Naive thymus-derived CD8-positive, alpha-beta T cell (primary cell): ENCODE results near the gene RPH3AL. TPM values are rescaled to one million over a fixed set of nuclear protein-coding genes. Genes with fewer than 3 reads are reported as not detected.
"Not testable (repeated sequence)": the region's sequence is repeated elsewhere in the genome, so short reads cannot be mapped to it uniquely, and the experiment has no call there.

Experiments used
- ATAC-seq, 2 donors: fragments of 150-1000 bp; cut with Tn5 transposase in 1 of 2; sonication (Bioruptor Pico), chemical (Tn5 transposase) in 1 of 2; 1 replicate in 1 of 2; 2 replicates in 1 of 2; pipeline ENCODE4 v1.10.0; 2021; ENCODE audit warnings: mild to moderate bottlenecking in 2 of 2, moderate library complexity in 2 of 2
- POLR2A ChIA-PET: fragments of 350-600 bp; sonication (Branson Sonifier 250); formaldehyde crosslinking; loops from one replicate; lab custom pipeline; 2021; ENCODE audit warnings: antibody characterized with exemption; lab: Charles Lee
- DNase-seq, 10 donors: peaks; one replicate each; pipeline versions ENCODE4 v3.0.0 to v3.0.0-alpha.2; 2020 to 2022
- H3K27ac Mint-ChIP-seq, 10 donors: one replicate each; pipeline ENCODE4 v1.8.0; 2020 to 2022; ENCODE audit warnings: mild to moderate bottlenecking in 10 of 10, mixed read lengths in 10 of 10, moderate library complexity in 4 of 10, inconsistent platforms in 1 of 10
- H3K27me3 Mint-ChIP-seq, 5 donors: one replicate each; pipeline ENCODE4 v1.8.0; 2021 to 2022; ENCODE audit warnings: mixed read lengths in 5 of 5
- H3K36me3 Mint-ChIP-seq, 3 donors: one replicate each; pipeline ENCODE4 v1.8.0; 2020 to 2022; ENCODE audit warnings: mixed read lengths in 3 of 3, mild to moderate bottlenecking in 2 of 3, inconsistent platforms in 1 of 3
- H3K4me1 Mint-ChIP-seq, 4 donors: one replicate each; pipeline ENCODE4 v1.8.0; 2021 to 2022; ENCODE audit warnings: mixed read lengths in 4 of 4
- H3K4me3 Mint-ChIP-seq, 10 donors: one replicate each; pipeline ENCODE4 v1.8.0; 2020 to 2022; ENCODE audit warnings: mild to moderate bottlenecking in 10 of 10, mixed read lengths in 10 of 10, moderate library complexity in 6 of 10, inconsistent platforms in 1 of 10
- H3K9me3 Mint-ChIP-seq, 9 donors: one replicate each; pipeline ENCODE4 v1.8.0; 2020 to 2022; ENCODE audit warnings: mixed read lengths in 9 of 9, mild to moderate bottlenecking in 3 of 9, inconsistent platforms in 1 of 9, moderate library complexity in 1 of 9
- polyA plus RNA-seq, 3 donors: library from polyadenylated mRNA; unstranded; fragments of 300-500 nt; fragmentation: Illumina TruSeq; gene quantifications; one replicate each; pipeline ENCODE4 v1.2.3, GENCODE V29; 2021
- total RNA-seq, 8 experiments: library from RNA in 2 of 8; stranded (reverse) in 2 of 8; gene quantifications; one replicate each; pipeline ENCODE4 v1.2.3 and lab custom pipeline; 2021 to 2026

Gene RPH3AL
- total and polyA plus RNA-seq, 5 experiments from 2014 or later: 1.9 to 30.0 (median 5.7) TPM

- H3K9me3 Mint-ChIP-seq: peaks cover 0 to 2% (median 0%) of the 10 kb centered on the region in 9 donors
Measured at GRCh38 chr17:235831-236640, 116.6 kb downstream of the RPH3AL start.

GRCh38 chr17:234994-235830 lies 117.4 kb downstream of the RPH3AL start:
- POLR2A ChIA-PET: not testable (repeated sequence)

More at GRCh38 chr17:235831-236640, 116.6 kb downstream of the RPH3AL start:
- Mint-ChIP-seq H3K27me3 (peaks cover 0 to 8% (median 0%) of the 10 kb centered on the region in 5 donors), H3K27ac (no peak overlapping the region), H3K36me3 (no peaks in the 10 kb centered on the region), H3K4me1 (no peaks in the 10 kb centered on the region), H3K4me3 (no peak overlapping the region)
- POLR2A ChIA-PET: no interaction called here
- DNase-seq (peak in 1 of 10 donors; percentile 31), ATAC-seq (no peak)

DNA sequence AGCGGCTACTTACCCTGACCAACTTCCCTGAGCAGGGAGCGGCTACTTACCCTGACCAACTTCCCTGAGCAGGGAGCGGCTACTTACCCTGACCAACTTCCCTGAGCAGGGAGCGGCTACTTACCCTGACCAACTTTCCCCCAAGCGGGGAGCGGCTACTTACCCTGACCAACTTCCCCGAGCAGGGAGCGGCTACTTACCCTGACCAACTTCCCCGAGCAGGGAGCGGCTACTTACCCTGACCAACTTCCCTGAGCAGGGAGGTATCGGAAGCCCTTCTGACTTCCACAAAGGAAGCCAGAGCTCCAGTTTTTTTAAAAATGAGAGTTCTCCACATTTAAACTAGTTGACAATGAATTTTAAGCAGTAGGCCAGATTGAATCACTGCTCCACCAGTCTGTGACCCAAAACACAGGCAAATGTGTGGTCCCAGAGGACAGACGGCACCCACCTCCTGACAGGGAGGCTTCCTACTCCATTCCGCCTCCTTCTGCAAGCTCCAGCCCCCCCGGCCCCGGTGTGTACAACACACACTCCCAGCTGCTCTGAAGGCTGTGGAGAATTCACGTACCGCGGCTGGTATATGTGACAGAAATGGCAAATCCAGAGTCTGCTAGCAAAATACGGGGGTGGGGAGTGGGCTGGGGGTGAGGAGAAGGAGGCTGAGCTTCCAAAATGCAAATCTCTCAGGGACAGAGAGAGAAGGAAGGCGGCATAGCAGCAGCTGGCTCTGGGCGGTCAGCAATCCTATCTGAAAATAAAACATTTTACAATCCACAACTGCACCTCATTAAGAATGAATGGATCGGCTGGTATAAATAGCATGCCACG lies 118.2 kb downstream of the RPH3AL start:
- H3K27ac Mint-ChIP-seq, H3K4me1 Mint-ChIP-seq, H3K4me3 Mint-ChIP-seq, POLR2A ChIA-PET, H3K9me3 Mint-ChIP-seq, ATAC-seq, H3K27me3 Mint-ChIP-seq, H3K36me3 Mint-ChIP-seq: not testable (repeated sequence)
- DNase-seq: peak in 2 of 10 donors; percentile 3 to 16

More at GRCh38 chr17:234994-235830, 117.4 kb downstream of the RPH3AL start:
- not testable (repeated sequence) for ATAC-seq, H3K27me3 Mint-ChIP-seq, H3K4me1 Mint-ChIP-seq, H3K4me3 Mint-ChIP-seq, H3K36me3 Mint-ChIP-seq, H3K27ac Mint-ChIP-seq, H3K9me3 Mint-ChIP-seq
- peak in 2 of 10 donors; percentile 10 to 56 for DNase-seq

- no peak overlapping the region for H3K4me3 Mint-ChIP-seq
- ATAC-seq (no peak), DNase-seq (no peak)
- H3K27ac Mint-ChIP-seq: no peak overlapping the region
- peaks cover 0 to 2% (median 0%) of the 10 kb centered on the region in 9 donors for H3K9me3 Mint-ChIP-seq
- POLR2A ChIA-PET: no interaction called here
- no peaks in the 10 kb centered on the region for H3K36me3 Mint-ChIP-seq
- peaks cover 0 to 8% (median 0%) of the 10 kb centered on the region in 5 donors for H3K27me3 Mint-ChIP-seq
- H3K4me1 Mint-ChIP-seq: no peaks in the 10 kb centered on the region
Measured at GRCh38 chr17:233473-233941, 119.1 kb downstream of the RPH3AL start.

DNA sequence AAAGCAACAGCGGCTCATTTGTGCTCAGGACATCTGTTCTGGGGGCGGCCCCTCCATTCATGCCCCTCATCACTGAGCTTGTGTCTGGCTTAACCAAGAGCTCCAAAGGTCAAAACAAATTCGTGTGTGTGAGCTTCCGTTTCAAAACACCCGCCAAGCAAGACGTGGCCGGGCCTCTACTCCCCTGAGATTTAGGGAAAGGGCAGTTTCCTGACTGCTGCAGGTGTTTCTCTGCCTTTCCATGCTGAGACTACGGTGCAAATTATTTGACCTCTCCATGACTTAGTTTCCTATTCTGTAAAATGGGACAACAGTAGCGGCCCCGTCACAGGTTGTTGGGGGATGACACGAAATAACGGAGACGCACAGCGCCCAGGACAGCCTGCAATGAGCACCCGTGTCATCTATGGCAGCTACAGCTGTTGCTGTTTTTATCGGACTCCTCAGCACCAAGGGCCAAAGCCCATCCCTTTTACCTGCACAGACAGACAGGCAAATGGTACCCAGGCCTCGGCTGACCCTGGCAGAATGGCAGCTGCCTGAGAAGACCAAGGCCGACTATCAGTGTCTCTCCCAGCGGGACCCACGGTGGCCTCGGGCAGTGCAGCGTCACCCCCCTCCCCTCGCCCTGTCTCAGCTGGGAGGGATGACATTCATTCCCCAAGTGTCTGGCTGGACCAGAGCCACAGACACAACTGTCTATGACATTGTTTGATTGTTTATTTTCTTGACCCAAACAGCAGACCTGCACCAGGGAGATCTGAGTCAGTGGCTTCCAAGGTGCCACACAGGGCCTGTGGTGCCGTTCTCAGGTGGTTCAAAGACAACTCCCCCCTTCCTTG lies 120.4 kb downstream of the RPH3AL start:
- POLR2A ChIA-PET: no interaction called here

DNA sequence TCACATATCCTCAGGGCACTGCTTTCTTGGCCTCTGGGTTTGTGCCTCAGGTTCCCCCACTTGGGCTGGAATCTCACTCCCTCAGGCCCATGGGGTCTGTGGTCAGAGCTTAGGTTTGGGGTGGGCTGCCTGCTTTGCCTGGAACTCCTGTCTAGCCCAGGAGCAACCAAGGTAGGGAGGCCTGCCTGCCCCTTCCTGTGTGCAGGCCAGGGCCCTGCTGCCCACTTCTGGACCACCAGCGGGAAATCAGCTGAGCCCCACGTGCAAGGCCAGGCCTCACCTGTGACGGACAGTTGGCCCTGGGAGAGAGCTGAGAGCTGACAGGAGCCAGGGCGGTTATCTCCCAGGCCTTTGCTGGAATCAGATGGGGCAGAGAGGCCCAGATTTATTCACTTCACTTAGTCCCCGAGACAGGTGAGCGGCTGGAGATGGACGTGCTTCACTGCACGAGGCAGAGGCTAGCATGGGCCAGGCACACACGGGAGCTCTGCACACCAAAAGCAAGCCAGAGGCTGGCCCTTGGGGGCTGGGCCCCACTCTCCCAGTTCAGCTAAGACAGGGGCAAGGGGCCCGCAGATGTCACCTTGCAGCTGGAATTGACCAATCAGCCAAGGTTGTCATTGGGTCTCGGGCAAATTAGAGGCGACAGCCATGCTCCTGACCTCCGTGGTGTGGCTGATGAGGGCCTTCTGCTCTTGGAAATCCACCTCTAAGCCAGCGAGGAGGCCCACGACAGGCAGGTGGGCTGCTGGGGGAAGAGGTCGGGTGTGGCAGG lies 121.2 kb downstream of the RPH3AL start:
- POLR2A ChIA-PET: no interaction called here
- H3K27ac Mint-ChIP-seq: no peak overlapping the region
- H3K27me3 Mint-ChIP-seq: peaks cover 0 to 8% (median 0%) of the 10 kb centered on the region in 5 donors
- peaks cover 0 to 2% (median 0%) of the 10 kb centered on the region in 9 donors for H3K9me3 Mint-ChIP-seq
- DNase-seq (peak in 2 of 10 donors; percentile 11 to 50), ATAC-seq (no peak)
- no peaks in the 10 kb centered on the region for H3K36me3 Mint-ChIP-seq
- no peaks in the 10 kb centered on the region for H3K4me1 Mint-ChIP-seq
- no peak overlapping the region for H3K4me3 Mint-ChIP-seq

More for the DNA sequence above, 120.4 kb downstream of the RPH3AL start:
- DNase-seq (peak in 2 of 10 donors; percentile 14 to 44), ATAC-seq (no peak)
- no peak overlapping the region for H3K4me3 Mint-ChIP-seq
- H3K36me3 Mint-ChIP-seq: no peaks in the 10 kb centered on the region
- H3K27ac Mint-ChIP-seq: no peak overlapping the region
- no peaks in the 10 kb centered on the region for H3K4me1 Mint-ChIP-seq
- H3K27me3 Mint-ChIP-seq: peaks cover 0 to 8% (median 0%) of the 10 kb centered on the region in 5 donors
- peaks cover 0 to 2% (median 0%) of the 10 kb centered on the region in 9 donors for H3K9me3 Mint-ChIP-seq

GRCh38 chr17:230395-230770 lies 122.2 kb downstream of the RPH3AL start:
- DNase-seq (peak in 1 of 10 donors; percentile 53), ATAC-seq (no peak)
- no peaks in the 10 kb centered on the region for H3K4me1 Mint-ChIP-seq
- H3K4me3 Mint-ChIP-seq: no peak overlapping the region
- H3K27me3 Mint-ChIP-seq: peaks cover 0 to 8% (median 0%) of the 10 kb centered on the region in 5 donors
- H3K9me3 Mint-ChIP-seq: no peaks in the 10 kb centered on the region
- POLR2A ChIA-PET: no interaction called here
- no peaks in the 10 kb centered on the region for H3K36me3 Mint-ChIP-seq
- no peak overlapping the region for H3K27ac Mint-ChIP-seq

DNA sequence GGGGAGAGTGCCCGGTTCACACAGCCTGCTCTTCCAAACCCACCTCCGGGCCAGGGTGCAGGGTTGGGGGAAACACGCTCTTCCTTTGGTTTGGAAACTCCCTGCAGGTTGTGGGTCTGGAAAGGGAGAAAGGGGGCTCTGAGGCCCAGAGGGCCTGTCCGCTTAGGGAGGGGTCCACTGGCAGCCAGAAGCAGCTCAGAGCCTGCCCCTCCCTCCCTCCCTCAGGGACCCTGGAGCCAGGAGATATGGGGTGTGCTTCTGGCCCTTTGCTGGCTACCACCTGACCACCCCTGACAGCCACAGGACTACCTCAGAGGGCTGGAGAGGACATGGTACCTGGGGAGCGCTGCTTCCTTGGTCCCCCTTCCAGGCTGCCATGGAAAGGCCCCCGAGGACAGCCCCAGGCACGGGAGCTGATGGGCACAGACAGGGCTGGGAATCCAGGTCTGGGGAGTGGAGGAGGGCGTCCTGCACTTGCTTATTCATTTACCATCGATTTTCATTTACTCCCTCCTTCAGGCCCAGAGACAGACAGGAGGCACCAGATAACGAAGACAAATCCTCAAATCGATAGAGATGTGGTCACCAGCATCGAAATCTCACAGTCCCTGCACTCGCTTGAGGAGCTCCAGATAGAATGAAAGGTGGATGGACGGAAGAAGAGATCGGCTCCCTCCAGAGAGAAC lies 122.8 kb downstream of the RPH3AL start:
- no peak overlapping the region for H3K27ac Mint-ChIP-seq
- no peaks in the 10 kb centered on the region for H3K9me3 Mint-ChIP-seq
- H3K36me3 Mint-ChIP-seq: no peaks in the 10 kb centered on the region
- H3K4me1 Mint-ChIP-seq: no peaks in the 10 kb centered on the region
- DNase-seq (peak in 1 of 10 donors; percentile 41), ATAC-seq (no peak)
- peaks cover 0 to 7% (median 0%) of the 10 kb centered on the region in 5 donors for H3K27me3 Mint-ChIP-seq
- no peak overlapping the region for H3K4me3 Mint-ChIP-seq
- POLR2A ChIA-PET: no interaction called here

DNA sequence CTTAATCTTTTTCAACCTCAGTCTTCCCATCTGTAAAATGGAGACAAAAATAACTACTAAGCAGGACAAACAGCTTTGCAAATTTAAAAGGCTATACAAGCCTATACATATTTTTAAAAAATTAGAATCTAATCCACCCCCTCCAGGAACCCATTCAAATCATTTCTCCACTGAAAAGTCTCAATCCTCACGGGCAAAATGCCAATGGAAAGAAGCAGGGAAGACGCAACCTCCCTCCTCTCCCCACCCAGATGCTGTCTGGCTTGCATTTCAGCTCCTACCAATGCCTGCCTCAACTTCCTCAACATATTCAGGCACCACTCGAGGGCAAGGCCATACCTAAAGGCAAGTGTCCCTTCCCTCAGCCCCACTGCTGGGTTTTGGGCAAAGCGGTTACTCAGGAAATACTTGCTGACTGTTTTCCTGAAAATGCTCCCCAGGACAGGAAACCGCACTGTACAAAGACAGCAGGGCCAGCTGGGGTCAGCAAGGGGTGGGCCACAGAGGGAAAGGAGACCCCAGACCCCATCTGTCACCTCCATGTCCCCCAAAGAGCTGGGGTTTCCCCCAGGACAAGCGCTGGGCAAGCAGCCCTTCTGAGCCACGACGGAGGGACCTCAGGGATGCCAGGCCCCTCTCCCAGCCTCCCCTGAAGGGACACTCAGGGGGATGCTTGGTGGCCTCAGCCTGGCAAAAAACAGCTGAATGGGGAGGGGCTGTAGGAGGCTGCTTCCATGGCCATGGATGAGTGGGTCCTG lies 123.5 kb downstream of the RPH3AL start:
- Mint-ChIP-seq H3K4me1 (no peaks in the 10 kb centered on the region), H3K4me3 (no peak overlapping the region), H3K27ac (peak overlapping the region in 1 of 10 donors; percentile 66), H3K9me3 (no peaks in the 10 kb centered on the region), H3K36me3 (no peaks in the 10 kb centered on the region), H3K27me3 (no peaks in the 10 kb centered on the region)
- DNase-seq: peak in 1 of 10 donors; percentile 34
- POLR2A ChIA-PET: no interaction called here
- no peak for ATAC-seq

GRCh38 chr17:227946-228615 lies 124.5 kb downstream of the RPH3AL start:
- H3K36me3 Mint-ChIP-seq: no peaks in the 10 kb centered on the region
- no peaks in the 10 kb centered on the region for H3K9me3 Mint-ChIP-seq
- DNase-seq (peak in 1 of 10 donors; percentile 56), ATAC-seq (no peak)
- no peak overlapping the region for H3K4me3 Mint-ChIP-seq
- POLR2A ChIA-PET: no interaction called here
- H3K27ac Mint-ChIP-seq: no peak overlapping the region
- H3K4me1 Mint-ChIP-seq: no peaks in the 10 kb centered on the region
- no peaks in the 10 kb centered on the region for H3K27me3 Mint-ChIP-seq
